ENCODE measurements around the gene SEMA3C.

Gene SEMA3C

DNA sequence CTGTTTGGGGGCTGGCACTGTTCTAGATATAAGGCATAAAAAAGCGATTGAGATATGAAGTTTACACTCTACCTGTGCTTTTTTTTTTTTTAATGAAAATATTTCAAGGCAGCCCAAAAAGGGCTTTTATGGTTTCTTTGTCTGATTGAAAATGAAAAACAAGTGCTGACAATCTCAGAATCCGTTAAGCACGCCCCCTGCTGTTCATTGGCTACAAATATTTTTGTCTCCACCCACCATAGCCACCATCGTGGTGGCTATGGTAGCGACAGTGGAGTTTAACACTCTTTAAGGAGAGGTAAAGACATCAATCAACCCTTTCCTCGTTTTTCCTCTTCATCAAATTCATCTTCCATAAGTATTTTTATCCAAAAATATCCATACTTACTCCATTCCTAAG is 186.2 kb downstream of the SEMA3C start:
- no peak for DNase-seq

DNA sequence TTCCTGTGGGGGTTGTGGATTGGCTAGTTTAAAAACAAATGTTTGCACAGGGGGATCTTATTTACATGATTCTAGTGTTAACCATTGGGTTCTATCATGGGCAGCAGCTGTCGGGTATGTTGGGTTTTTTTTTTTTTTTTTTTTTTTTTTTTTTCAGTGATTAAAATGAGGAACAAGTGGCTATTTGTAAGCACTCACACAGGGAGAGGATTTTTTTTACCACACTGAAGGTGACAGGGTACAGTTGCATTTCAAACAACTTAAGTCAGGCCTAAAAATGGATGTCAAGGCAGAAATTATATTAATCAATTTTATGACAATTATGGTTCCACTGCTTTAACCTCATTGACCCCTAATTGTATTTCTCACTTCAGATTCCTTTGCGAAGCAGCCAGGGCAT is 187.6 kb downstream of the SEMA3C start:
- DNase-seq: no peak

DNA sequence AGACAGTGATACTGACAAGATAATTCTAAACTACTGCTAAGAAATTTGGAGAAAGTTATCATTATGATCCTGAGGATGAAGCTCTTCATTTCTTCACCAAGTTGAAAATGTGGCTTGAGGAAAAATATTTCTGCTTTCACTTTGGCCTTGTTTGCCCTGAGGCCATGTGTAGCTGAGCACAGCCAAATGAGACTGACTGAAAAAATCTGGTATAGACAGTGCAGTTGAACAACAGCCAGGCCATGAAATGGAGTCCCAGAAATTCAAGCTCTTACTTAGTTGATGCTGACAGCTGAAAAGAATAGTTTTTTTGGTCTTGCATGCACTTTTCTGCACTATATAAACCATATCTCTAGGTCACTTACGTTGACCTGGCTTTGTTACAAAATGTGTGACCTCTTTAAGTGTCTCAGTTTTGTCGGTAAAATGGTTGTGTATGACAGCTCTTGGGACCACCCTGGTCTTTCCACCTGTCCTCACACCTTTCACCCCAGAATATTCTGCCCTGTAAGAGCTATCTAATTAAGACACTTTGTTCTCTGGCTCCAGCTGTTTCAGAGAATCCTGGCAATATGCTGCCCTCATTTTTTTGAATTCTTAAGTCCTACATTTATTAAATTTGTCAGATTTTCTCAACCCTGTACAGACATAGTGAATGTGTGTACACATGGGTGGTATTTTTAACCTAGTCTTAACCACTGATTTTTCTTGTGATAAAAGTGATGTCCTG is 189.1 kb downstream of the SEMA3C start:
- DNase-seq: no peak

DNA sequence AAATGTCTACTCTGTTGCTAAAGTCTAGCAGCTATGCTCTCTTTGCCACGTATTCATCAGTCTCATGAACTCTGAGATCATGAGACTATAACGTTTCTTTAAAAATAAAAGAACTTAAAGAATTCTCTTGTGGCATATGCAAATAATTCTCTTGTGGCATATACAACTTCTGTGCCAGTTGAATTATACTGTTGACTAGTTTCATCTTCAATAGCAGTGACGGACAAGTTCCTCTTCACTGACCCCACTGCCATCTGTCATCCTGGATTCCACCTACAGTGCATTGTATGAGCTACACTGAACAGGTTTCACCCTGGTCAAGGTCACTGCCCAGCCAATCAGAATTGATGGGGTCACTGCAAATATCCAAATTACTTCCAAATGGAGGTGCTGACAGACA is 192.2 kb downstream of the SEMA3C start:
- DNase-seq: no peak

DNA sequence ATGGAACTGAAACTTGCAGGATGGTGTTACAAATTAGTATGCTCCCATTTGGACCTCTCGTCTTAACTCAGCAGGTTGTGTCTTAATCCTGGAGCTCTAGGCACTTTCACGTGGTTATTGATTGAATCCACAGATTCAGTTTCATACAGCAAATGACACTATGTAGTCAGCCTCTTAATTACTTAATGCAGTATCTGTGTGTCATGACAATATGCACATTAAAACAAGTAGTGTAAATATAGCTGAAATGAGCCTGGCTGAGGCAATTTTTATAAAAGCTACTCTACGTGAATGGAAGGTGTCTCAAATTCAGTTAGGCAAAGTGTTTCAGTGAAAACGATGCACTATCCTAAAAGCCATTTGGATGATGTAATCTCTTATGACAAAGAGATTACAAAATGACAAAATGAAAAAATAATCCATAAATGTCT is 193.7 kb downstream of the SEMA3C start:
- no peak for DNase-seq

DNA sequence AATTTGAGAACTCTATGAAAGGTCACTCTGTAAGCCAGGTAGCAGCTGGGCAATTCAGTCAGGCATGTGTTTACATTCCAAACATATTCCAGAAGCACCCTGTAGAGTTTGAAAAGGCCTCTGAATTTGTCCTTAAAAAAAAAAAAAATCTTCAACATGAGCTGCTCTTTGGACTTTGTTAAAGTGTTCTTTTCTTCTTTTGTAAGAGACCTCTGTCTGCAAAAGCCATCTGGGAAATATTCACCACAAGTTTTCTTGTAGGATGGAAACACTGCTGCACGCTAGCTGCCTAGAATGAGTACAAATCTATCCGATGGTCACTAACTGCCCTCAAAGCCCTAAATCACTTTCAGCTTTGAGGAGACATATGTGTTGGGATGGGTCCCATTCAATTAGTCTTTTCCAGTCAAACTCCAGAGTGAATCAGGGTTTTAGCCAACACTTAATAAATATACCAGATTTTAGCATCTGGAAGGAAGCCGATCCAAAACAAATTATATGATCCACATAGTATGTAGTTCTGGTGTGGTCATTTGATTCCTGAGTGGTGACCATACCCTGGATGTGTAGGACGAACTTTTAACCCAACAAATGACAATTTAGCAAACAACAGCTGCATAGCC is 194.5 kb downstream of the SEMA3C start:
- DNase-seq: no peak

DNA sequence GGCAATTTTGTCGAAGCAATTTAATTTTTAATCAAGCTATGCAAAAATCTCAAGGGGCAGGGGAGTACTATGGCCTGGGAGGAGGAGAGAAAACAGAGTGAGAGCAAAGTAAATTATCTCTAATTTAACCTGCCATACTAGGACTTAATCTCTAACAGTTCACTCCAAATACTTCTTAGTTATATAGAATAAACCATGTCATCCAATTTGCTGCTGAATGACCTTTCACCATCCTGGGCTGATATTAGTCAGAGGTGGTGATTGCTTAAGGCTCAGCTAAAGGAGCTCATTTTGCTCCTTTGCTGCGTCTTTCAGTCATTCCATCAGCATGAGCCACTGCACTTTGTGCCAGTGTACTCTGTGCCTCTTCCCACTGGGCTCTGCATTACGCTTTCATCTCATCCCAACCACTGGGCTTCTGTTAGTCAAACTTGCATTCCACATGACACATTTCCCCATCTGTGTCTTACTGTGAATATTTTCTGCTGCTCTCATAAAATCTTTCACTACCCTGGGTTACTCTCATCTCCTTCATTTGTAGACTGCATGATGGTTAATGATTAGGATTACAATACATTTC is 196.1 kb downstream of the SEMA3C start:
- DNase-seq: no peak

DNA sequence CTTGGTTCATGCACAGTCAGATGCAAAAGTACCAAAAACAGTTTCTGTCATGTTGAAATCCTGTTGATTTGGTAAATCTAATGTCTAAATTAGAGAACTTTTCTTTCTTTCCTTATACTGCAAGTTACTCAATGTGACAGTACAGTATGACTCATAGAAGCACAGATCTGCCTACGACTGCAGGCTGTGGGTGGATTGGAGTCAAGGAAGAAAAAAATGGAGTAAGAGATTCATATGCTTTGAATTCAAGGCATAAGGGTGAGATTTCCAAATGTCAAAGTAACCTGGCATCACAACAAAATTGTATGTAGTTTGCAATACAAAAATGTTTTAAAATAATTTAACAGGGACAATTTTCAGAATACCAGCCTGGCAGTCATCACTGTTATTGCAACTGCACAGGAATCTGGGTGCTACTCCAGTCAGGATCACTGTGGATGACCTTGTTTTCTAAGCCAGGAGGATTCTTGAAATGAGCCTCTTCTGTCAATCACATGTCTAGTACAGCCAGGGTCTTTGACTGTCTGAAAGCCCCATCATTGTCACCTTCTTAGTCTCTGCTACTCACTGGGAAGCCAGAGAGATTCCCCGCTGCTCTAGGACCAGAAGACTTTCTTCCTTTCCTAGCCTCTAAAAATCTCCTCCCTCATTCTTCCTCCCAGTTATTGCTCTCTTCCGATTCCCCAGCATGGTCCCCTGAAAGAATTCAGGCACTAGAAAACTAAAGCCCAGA is 196.8 kb downstream of the SEMA3C start:
- no peak for DNase-seq

DNA sequence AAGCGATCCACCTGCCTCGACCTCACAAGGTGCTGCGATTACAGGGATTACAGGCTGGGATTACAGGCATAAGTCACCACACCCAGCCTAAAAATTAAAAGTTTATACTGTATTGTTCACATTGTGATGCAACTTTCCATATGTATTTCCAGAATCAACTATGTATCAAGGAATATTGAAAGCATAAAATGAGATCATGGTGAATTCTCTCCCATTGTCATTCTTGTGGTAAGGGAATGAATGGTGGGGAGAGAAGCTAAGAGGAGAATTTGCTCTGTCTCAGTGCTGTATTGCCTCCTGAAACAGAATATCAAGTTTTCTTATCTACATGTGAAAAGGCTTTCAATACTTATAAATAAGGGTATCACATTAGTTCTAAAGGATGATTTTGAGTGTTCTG is 198.7 kb downstream of the SEMA3C start:
- DNase-seq: no peak

DNA sequence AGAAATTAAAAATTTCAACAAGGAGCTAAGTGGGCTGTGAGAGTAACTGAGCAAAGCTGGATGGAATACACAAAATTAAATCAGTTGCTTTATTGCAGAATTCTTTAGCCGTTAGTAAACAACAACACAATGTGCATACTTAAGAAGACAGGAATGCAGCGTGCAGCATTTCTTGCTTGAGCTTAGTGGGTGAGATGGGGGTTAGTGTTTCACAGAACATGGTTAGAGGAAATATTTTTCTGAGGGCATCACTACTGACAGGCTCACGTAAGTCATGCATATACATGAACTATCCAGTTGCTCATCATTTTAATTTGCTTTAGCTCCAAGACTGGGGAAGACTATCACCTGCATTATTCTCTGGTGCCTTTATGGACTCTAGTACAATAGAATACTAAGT is 199.6 kb downstream of the SEMA3C start:
- no peak for DNase-seq

DNA sequence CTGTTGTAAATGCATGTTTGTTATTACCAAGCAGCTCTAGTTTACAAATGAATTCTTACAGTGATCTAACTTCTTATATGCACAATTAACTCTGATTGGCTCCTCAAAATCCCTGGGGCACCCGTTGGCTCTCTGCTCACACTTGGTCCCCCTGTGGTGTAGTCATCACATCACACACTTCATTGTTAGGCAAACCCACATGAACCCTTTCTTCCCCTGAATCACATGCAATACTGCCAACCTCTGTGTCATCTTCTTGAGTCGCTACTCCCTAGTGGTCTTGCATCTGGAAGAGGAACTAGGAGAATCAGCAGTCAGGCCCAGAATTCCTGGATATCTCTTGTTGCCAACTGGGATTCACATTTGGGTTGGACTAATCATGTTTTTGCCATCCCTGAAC is 207.3 kb downstream of the SEMA3C start:
- no peak for DNase-seq

DNA sequence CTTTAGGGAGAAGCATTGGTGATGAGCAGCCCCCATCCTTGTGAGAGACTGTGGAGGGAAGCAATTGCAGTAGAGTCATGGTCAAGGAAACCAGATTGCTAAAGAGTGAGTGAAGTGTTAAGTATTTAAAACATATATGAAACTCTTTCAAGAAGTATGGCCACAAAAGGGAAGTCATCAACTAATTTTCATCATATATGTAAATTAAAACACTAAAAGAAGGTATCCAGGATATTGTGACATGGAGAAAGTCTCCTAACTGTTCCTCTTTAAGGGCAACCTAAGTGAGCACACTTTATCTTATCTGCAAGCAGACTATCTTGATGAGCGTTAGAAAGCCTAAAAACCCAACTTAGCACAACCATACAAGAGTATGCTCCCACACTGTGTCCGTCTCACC is 210.7 kb downstream of the SEMA3C start:
- DNase-seq: no peak

DNA sequence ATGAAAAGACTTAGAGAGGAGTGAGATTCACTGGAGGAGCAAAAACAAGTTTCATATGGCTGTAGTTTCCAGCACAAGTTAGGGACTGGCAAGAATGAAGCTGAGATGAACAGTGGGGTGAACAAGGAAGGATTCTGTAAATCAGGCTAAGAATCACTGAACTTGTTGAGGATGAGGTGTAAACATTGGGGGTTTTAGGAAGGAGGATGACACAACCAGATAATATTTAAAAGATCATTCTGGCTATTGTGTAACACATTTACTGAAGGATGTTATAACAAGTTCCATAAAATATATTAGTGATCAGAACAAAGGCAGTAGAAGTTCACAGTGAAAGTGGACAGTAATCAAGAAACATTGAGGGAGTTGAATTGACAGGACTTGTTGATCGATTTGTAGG is 211.5 kb downstream of the SEMA3C start:
- DNase-seq: no peak

DNA sequence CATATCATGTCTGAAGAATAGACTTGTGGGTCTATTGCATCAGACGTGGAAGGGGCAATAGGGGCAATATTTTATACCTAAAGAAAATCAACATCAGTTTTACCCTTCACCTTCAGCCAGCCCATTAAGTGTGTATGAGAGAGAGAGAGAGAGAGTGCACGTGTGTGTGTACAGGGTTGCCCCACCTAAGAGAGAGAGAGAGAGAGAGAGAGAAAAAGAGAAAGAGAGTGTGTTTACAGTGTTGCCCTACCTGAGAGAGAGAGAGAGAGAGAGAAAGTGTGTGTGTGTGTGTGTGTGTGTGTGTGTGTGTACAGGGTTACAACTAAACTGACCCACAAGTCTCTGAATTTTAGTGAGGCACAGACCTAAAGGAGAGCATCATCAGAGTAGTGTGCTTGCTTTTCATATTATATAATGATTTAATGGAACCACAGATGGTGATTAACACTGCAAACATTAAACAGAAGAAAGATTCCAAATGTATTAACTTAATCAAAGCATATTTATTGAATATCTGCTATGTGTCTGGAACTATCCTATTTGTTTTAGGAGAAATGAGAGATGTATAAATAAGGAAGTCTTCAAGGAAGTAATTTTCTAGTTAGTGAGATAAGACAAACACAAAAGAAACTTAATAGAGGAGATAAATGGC is 213.6 kb downstream of the SEMA3C start:
- DNase-seq: no peak

DNA sequence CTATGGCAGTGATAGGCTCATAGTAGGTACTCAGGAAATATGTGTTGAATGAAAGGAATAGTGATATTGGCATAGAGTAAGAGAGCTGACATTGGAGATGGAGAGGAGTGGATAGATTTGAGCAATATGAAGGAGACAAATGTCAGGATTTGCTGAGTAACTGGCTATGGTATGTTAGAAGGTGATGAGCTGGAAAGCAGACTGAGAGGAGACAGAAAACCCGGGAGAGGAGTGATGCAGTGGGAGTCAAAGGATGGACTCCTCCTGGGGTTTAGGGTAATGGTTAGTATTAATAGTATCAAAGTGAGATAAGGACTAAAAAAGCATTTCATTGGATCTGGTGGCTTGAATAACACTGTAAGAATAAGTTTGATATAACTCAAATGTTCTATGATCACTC is 215.6 kb downstream of the SEMA3C start:
- DNase-seq: no peak

DNA sequence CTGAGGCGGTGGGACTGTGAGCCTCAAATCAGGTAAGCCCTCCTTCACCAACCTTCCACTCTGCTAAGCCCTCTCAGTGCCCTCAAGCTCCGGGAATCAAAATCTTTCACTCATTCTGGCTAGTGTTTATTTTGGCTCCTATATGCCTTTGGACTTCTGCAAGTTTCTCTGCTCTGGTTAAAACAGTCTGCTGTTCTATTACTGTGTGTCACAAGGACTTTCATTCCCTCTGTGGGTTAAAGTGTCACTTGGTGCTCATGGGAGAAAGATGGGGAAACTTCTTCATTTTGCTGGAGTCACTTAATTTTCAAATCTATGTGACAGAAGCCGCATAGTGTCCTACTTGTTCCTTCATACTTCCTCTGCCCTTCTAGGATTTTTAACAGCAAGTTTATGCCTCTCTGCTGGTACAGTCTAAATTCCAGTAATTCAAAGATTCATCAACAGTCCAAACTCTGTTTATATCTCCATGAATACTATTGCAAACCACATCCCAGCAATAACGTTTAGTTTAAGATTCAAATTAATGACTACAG is 219.1 kb downstream of the SEMA3C start:
- no peak for DNase-seq

DNA sequence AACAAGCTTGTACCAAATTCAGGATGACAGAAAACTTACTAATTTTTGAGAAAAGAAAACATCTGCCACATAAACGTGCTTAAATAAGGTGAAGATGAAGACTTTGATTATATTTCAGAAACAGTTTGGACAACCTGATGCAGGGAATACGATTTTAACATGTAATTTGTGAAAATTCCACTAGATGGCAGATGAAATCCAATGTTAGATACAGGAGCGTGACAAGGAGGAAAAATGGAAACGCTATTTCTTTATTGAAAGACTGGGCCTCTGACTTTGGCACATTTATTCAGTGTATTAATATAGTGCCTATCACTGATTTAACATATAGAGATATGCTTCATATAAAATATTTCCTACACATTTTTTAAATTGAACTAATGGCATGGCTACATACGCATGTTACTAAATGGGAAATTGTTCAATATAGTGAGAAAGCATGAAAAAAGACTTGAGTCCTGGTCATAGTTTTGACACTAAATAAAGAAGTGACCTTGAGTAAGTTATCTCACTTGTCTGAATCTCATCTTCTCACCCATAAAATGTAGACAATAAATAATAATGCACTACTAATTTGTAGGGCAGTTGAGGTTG is 219.7 kb downstream of the SEMA3C start:
- peak; percentile 23 for DNase-seq
